Epithelial cell of prostate (primary cell): ENCODE data around the gene PHB1.
"Not testable (repeated sequence)": the region's sequence is repeated elsewhere in the genome, so short reads cannot be mapped to it uniquely, and the experiment has no call there.

Source experiments
- DNase-seq: peaks from one replicate; pipeline ENCODE4 v3.0.0-alpha.2; 2011; ENCODE audit warnings: low read depth, low spot score
- H3K27ac ChIP-seq: fragments of 450-650 bp; 2 replicates; pipeline ENCODE4 v1.5.1; 2017; ENCODE audit warnings: mild to moderate bottlenecking

PHB1 gene

GRCh38 chr17:49407086-49407485 is 7.6 kb downstream of the PHB1 start:
- no peak for DNase-seq
- H3K27ac ChIP-seq: no peak overlapping the region

GRCh38 chr17:49406421-49407061 is 8.1 kb downstream of the PHB1 start:
- no peak overlapping the region for H3K27ac ChIP-seq
- no peak for DNase-seq

- no peak overlapping the region for H3K27ac ChIP-seq
- DNase-seq: no peak
Observed at GRCh38 chr17:49404906-49405305, 9.8 kb downstream of the PHB1 start.

GRCh38 chr17:49404361-49404760 is 10.3 kb downstream of the PHB1 start:
- no peak overlapping the region for H3K27ac ChIP-seq
- DNase-seq: no peak

- no peak overlapping the region for H3K27ac ChIP-seq
Observed at GRCh38 chr17:49403514-49404289, 11.0 kb downstream of the PHB1 start.

GRCh38 chr17:49402706-49403105 is 12.0 kb downstream of the PHB1 start:
- H3K27ac ChIP-seq: no peak overlapping the region
- no peak for DNase-seq

More at GRCh38 chr17:49403514-49404289, 11.0 kb downstream of the PHB1 start:
- no peak for DNase-seq

GRCh38 chr17:49401971-49402611 is 12.6 kb downstream of the PHB1 start:
- no peak for DNase-seq
- no peak overlapping the region for H3K27ac ChIP-seq

GRCh38 chr17:49399995-49400394 is 14.7 kb downstream of the PHB1 start:
- DNase-seq: no peak
- no peak overlapping the region for H3K27ac ChIP-seq

- DNase-seq: no peak
Observed at GRCh38 chr17:49397586-49397985, 17.1 kb downstream of the PHB1 start.

GRCh38 chr17:49393491-49394255 is 21.0 kb downstream of the PHB1 start:
- H3K27ac ChIP-seq: no peak overlapping the region
- no peak for DNase-seq

More at GRCh38 chr17:49397586-49397985, 17.1 kb downstream of the PHB1 start:
- H3K27ac ChIP-seq: no peak overlapping the region

- H3K27ac ChIP-seq: no peak overlapping the region
- no peak for DNase-seq
Observed at GRCh38 chr17:49390548-49391324, 23.9 kb downstream of the PHB1 start.

GRCh38 chr17:49389514-49390347 is 25.0 kb downstream of the PHB1 start:
- DNase-seq, H3K27ac ChIP-seq: not testable (repeated sequence)

GRCh38 chr17:49388692-49389513 is 25.8 kb downstream of the PHB1 start:
- H3K27ac ChIP-seq: no peak overlapping the region
- no peak for DNase-seq

- DNase-seq: no peak
- no peak overlapping the region for H3K27ac ChIP-seq
Observed at GRCh38 chr17:49388290-49388640, 26.4 kb downstream of the PHB1 start.

- H3K27ac ChIP-seq: no peak overlapping the region
- DNase-seq: no peak
Observed at GRCh38 chr17:49387498-49388289, 27.0 kb downstream of the PHB1 start.

- H3K27ac ChIP-seq: no peak overlapping the region
- no peak for DNase-seq
Observed at GRCh38 chr17:49386373-49386772, 28.3 kb downstream of the PHB1 start.

- H3K27ac ChIP-seq: no peak overlapping the region
- no peak for DNase-seq
Observed at GRCh38 chr17:49384951-49385350, 29.7 kb downstream of the PHB1 start.
